GM18505 (cell line): ENCODE measurements around the gene PGM2L1.
"Not testable (repeated sequence)": the region's sequence is repeated elsewhere in the genome, so short reads cannot be mapped to it uniquely, and the experiment has no call there.

Experiments
- ATAC-seq: cut with Tn5 transposase; IDR thresholded peaks from one replicate; pipeline ENCODE4 v1.9.1; 2021; ENCODE audit not compliant: unreplicated experiment
- POLR2A ChIP-seq: IDR thresholded peaks from 4 replicates; pipeline ENCODE4 v1.6.1; 2011; ENCODE audit warnings: borderline replicate concordance; ENCODE audit not compliant: insufficient read depth, insufficient read length; ENCODE audit errors: extremely low read depth

The PGM2L1 gene

DNA sequence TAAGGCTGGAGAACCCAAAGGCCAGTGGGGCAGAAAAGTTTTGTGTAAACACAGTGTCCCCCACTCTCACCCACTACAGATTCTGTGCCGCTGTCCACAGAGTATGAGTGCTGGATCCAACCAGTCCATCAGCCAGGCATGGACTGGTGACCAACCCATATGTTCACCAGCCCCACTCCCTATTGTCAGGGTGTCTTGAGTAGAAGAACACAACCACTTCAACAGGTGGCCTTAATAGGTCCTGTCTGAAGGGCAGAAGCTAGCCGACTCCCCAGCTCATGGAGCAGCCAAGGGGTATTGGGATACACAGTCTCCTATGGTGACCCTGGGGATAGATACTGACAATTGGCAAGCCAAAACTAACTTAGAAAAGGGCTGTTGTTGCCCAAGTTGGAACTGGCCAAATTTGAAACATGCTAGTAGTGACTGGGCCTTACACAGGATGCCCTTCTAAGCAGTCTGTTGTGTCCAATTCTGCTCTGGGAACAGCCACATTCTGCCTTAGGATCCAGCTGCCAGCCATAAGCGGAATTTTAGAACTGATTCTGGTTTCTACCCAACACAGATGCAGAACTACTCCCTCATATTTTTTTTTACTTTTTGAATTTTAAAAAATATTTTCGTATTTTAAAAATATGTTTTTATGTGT, 19.8 kb upstream of the PGM2L1 start:
- ATAC-seq: no peak
- TF ChIP-seq POLR2A: no peak

- ATAC-seq: no peak
- no peak for TF ChIP-seq POLR2A
Measured at GRCh38 chr11:74417379-74417804, 19.2 kb upstream of the PGM2L1 start.

GRCh38 chr11:74416974-74417373, 18.7 kb upstream of the PGM2L1 start:
- not testable (repeated sequence) for ATAC-seq

GRCh38 chr11:74412733-74413359, 14.6 kb upstream of the PGM2L1 start:
- TF ChIP-seq POLR2A: no peak
- ATAC-seq: no peak

DNA sequence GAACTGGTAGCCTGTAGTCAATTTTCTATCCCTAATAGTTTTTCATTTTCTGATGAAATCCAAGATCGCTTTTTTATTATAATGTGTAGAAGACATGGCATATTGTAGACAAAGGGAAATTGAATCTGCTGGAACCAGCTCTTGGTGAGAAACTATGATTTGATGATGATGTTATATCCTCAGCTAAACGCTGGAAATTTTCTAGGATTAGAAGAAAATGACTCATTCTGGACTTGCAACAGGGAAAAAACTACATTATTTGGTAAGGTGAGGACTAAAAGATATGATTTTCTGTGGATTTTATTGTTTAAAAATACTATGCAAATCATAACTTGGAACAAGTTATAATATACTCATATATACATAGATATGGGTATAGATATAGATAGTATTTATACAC, 14.1 kb upstream of the PGM2L1 start:
- TF ChIP-seq POLR2A: no peak
- no peak for ATAC-seq

DNA sequence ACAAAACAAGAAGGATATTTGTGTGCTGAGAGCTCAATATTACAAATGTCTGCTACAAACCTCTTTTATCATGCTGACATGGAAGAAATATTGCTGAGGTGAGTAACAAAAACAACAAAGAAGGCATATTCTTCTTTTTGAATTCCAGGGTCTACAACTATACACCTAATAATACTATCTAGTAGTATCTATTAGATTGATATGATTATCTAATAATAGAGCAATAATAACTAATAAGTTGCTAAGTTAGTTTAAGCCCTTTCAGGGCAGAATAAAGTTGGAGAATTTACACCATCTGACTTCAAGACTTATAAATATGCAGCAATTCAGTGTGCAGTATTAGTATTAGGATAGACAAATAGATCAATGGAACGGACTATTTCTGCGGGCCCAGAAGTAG, 11.4 kb upstream of the PGM2L1 start:
- TF ChIP-seq POLR2A: no peak

GRCh38 chr11:74403607-74404321, 5.5 kb upstream of the PGM2L1 start:
- TF ChIP-seq POLR2A: no peak
- no peak for ATAC-seq

More for the DNA sequence above, 11.4 kb upstream of the PGM2L1 start:
- ATAC-seq: no peak

GRCh38 chr11:74400606-74401005, 2.4 kb upstream of the PGM2L1 start:
- no peak for ATAC-seq

GRCh38 chr11:74397501-74398243, 561 bp downstream of the PGM2L1 start:
- no peak for TF ChIP-seq POLR2A
- ATAC-seq: peak; percentile 16

More at GRCh38 chr11:74400606-74401005, 2.4 kb upstream of the PGM2L1 start:
- TF ChIP-seq POLR2A: no peak

GRCh38 chr11:74392256-74392655, 6.0 kb downstream of the PGM2L1 start:
- ATAC-seq: no peak
- no peak for TF ChIP-seq POLR2A

GRCh38 chr11:74391193-74391592, 7.0 kb downstream of the PGM2L1 start:
- TF ChIP-seq POLR2A: no peak
- ATAC-seq: no peak

- no peak for ATAC-seq
- TF ChIP-seq POLR2A: no peak
Measured at GRCh38 chr11:74390697-74391096, 7.5 kb downstream of the PGM2L1 start.

- ATAC-seq: no peak
- no peak for TF ChIP-seq POLR2A
Measured at GRCh38 chr11:74388678-74389327, 9.4 kb downstream of the PGM2L1 start.

GRCh38 chr11:74384641-74385040, 13.6 kb downstream of the PGM2L1 start:
- TF ChIP-seq POLR2A: no peak

More at GRCh38 chr11:74384641-74385040, 13.6 kb downstream of the PGM2L1 start:
- ATAC-seq: no peak
